Measurements from ENCODE around the gene RPS2. TPM values are rescaled to one million over a fixed set of nuclear protein-coding genes. Genes with fewer than 3 reads are reported as not detected.

Gene RPS2
- total and polyA plus RNA-seq, 2 of the 8 experiments (the other 6 are each of a cell fraction or from before 2014, with no cell fraction given): 4,042 to 16,783 TPM

- H2BK5ac ChIP-seq (ENCODE audit: low read depth, low read length): no peak overlapping the region
- peaks cover 7 to 8% of the 10 kb centered on the region in 2 experiments for H4K20me1 ChIP-seq (replicated peaks in 1 of 2; ENCODE audit: control insufficient read depth in 1 of 2, insufficient read depth in 2 of 2, low read length in 2 of 2)
- H4K91ac ChIP-seq (replicated peaks; ENCODE audit: insufficient read length, low read length): no peak overlapping the region
- no peak overlapping the region for H3K18ac ChIP-seq (ENCODE audit: extremely low read depth, low read length)
- TF ChIP-seq EGR1 (IDR thresholded peaks at IDR 0.05; ENCODE audit: borderline replicate concordance, low read depth, low read length) (no peak), SP2 (IDR thresholded peaks at IDR 0.05; ENCODE audit: low read length) (no peak), TAF1 (IDR thresholded peaks at IDR 0.05; ENCODE audit: low read depth, low read length) (no peak), SIRT6 (IDR thresholded peaks at IDR 0.05; ENCODE audit: low read length) (no peak)
- no peak overlapping the region for H3K56ac ChIP-seq (replicated peaks; ENCODE audit: insufficient read length, low read depth, low read length)
- H3K27me3 ChIP-seq (replicated peaks in 1 of 4; ENCODE audit: control insufficient read depth in 3 of 4, extremely low read depth in 1 of 4, insufficient read depth in 3 of 4, low read length in 3 of 4): peaks cover 4 to 32% (median 20%) of the 10 kb centered on the region in 4 experiments
- WGBS, 2 experiments (ENCODE audit: extremely low coverage in 1 of 2, insufficient coverage in 1 of 2, insufficient read length in 1 of 2, insufficient replicate concordance in 2 of 2, low coverage in 1 of 2, low lambda C conversion rate in 2 of 2, missing lambda C conversion rate in 1 of 2): 97% methylated on average over 2 of the region's 2 CpGs; no CpG with 5 or more reads in 1 of the 2 experiments
- ChIA-PET CTCF (ENCODE audit: partially characterized antibody) (interaction anchor here (0.7 to 6.8 kb wide), 4 partner anchors 11 to 1646 kb away, joined by 3 to 55 read pairs (median 8); partner anchors contain the start of gene NOXO1), POLR2A (ENCODE audit: partially characterized antibody) (interaction anchor here (0.7 to 28.2 kb wide), 9 partner anchors 10 to 1038 kb away, joined by 3 to 736 read pairs (median 6); partner anchors contain the start of genes GFER, NDUFB10, RNF151 and RPS2)
- no peak overlapping the region for H3K14ac ChIP-seq (ENCODE audit: insufficient read length)
- DNase-seq (ENCODE audit: low read depth in 1 of 2, low spot score in 2 of 2) (no peak), FAIRE-seq (no peak)
- H3K4me2 ChIP-seq (ENCODE audit: insufficient read depth in 1 of 2, low read depth in 2 of 2, low read length in 2 of 2): peak overlapping the region in 1 of 2 experiments; percentile 83; a peak in 2 of 4 replicates
- peak overlapping the region in 1 of 4 experiments; percentile 82; a peak in 1 of 8 replicates for H3K4me3 ChIP-seq (ENCODE audit: extremely low read depth in 1 of 4, insufficient read depth in 2 of 4, low read depth in 3 of 4, low read length in 4 of 4)
- no peak overlapping the region for H2BK15ac ChIP-seq (ENCODE audit: low read length)
- H4K5ac ChIP-seq (ENCODE audit: insufficient read length, low read depth, low read length): no peak overlapping the region
- no peak overlapping the region for H2BK120ac ChIP-seq (replicated peaks; ENCODE audit: low read depth, low read length)
- no peak overlapping the region for H3K23ac ChIP-seq (ENCODE audit: insufficient read length)
- H3K4me1 ChIP-seq (replicated peaks in 1 of 4; ENCODE audit: control insufficient read depth in 3 of 4, insufficient read depth in 4 of 4, low read length in 3 of 4): peaks cover 0 to 22% (median 18%) of the 10 kb centered on the region in 4 experiments; a peak in 6 of 7 replicates
- H3K27ac ChIP-seq (ENCODE audit: low read depth, low read length): no peak overlapping the region
- peaks cover 3 to 13% (median 8%) of the 10 kb centered on the region in 4 experiments; a peak in 5 of 8 replicates for H3K36me3 ChIP-seq (ENCODE audit: control insufficient read depth in 2 of 4, insufficient read depth in 4 of 4, low read length in 3 of 4)
- H2BK12ac ChIP-seq (ENCODE audit: low read depth, low read length): no peak overlapping the region
- peaks cover 22% of the 10 kb centered on the region; the same call in 1 of the 2 replicates for H3K23me2 ChIP-seq (ENCODE audit: low read depth, low read length)
- H3K79me1 ChIP-seq (ENCODE audit: low read depth, low read length): no peaks in the 10 kb centered on the region
- H4K8ac ChIP-seq (ENCODE audit: extremely low read depth, insufficient read depth, low read length): no peak overlapping the region
- H2AFZ ChIP-seq (ENCODE audit: low read length): no peak overlapping the region
- H3K79me2 ChIP-seq (ENCODE audit: control insufficient read depth in 1 of 2, insufficient read depth in 2 of 2, low read length in 2 of 2): no peaks in the 10 kb centered on the region
- H2AK5ac ChIP-seq (ENCODE audit: low read depth, low read length): no peak overlapping the region
- H3K4ac ChIP-seq (replicated peaks; ENCODE audit: insufficient read length, low read depth, low read length): no peak overlapping the region
- H3K9me3 ChIP-seq (ENCODE audit: insufficient read depth in 2 of 2, low read depth in 1 of 2, low read length in 1 of 2): no peaks in the 10 kb centered on the region
- H2BK20ac ChIP-seq (ENCODE audit: low read length): no peak overlapping the region
- no peak overlapping the region; a peak in 1 of 7 replicates for H3K9ac ChIP-seq (replicated peaks in 1 of 4; ENCODE audit: extremely low read depth in 1 of 4, low read depth in 3 of 4, low read length in 3 of 4)
These were observed 29.1 kb upstream of the RPS2 start for GRCh38 chr16:1993731-1994131.

Data from H1 (cell line).